NT2/D1 (cell line): ENCODE measurements around the gene UQCC2.

ENCODE experiments used
- SUZ12 ChIP-seq: IDR thresholded peaks from 2 replicates; pipeline ENCODE4 v1.6.1; 2011; ENCODE audit not compliant: insufficient read length, insufficient read depth; ENCODE audit errors: extremely low read depth
- YY1 ChIP-seq: IDR thresholded peaks from 2 replicates; pipeline ENCODE4 v1.6.1; 2011; ENCODE audit not compliant: insufficient read length, insufficient read depth
- ZNF274 ChIP-seq: IDR thresholded peaks from 2 replicates; pipeline ENCODE4 v1.6.1; 2011; ENCODE audit warnings: mild to moderate bottlenecking, low read depth, low read length

DNA sequence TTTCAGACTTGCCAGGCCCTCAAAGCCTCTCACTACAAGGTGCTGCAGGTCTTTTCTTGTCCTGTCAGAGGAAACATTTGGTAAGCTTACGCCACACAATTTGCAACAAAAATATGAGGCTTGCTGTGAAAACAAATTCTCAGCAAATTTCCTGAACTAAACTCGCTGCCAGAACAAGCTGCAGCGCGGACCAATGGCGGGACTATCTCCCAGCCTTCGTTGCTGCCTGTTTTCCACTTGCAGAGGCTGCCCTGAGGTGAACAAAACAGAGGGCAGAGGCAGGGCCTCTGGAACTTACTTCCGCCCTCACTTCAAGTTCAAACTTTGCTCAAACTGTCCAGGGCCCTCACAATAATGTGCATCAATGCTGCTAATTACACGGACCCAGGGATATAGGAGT lies 12.4 kb downstream of the UQCC2 start:
- TF ChIP-seq ZNF274 (no peak), YY1 (no peak), SUZ12 (no peak)
